Osteoblast (primary cell): ENCODE measurements around the gene PPARD. TPM values are rescaled to one million over a fixed set of nuclear protein-coding genes. Genes with fewer than 3 reads are reported as not detected.

ENCODE experiments used
- DNase-seq: peaks from one replicate; pipeline ENCODE4 v3.0.0; 2011; ENCODE audit warnings: low spot score, mixed read lengths; ENCODE audit not compliant: insufficient read length; ENCODE audit errors: missing footprints
- H2AFZ ChIP-seq: 2 replicates; pipeline ENCODE4 v1.6.0; 2011; ENCODE audit warnings: mild to moderate bottlenecking, low read length
- H3K27ac ChIP-seq: 2 replicates; pipeline ENCODE4 v1.5.1; 2011; ENCODE audit warnings: mild to moderate bottlenecking, low read depth, low read length, moderate library complexity
- H3K27me3 ChIP-seq: 2 replicates; pipeline ENCODE4 v1.6.0; 2012; ENCODE audit warnings: mild to moderate bottlenecking, control low read depth, inconsistent platforms, low read length, moderate library complexity; ENCODE audit not compliant: insufficient read depth
- H3K36me3 ChIP-seq: 2 replicates; pipeline ENCODE4 v1.5.1; 2011; ENCODE audit warnings: mild to moderate bottlenecking, low read length, control low read depth, moderate library complexity; ENCODE audit not compliant: insufficient read depth
- H3K4me1 ChIP-seq: 2 replicates; pipeline ENCODE4 v1.5.1; 2011; ENCODE audit warnings: mild to moderate bottlenecking, low read length, control low read depth, moderate library complexity; ENCODE audit not compliant: insufficient read depth
- H3K4me2 ChIP-seq: 2 replicates; pipeline ENCODE4 v1.6.0; 2011; ENCODE audit warnings: mild to moderate bottlenecking, low read length; ENCODE audit not compliant: insufficient read depth
- H3K4me3 ChIP-seq: fragments of 200-600 bp; sonication (generic); 3 replicates; pipeline ENCODE4 v1.5.1; 2012; ENCODE audit warnings: mild to moderate bottlenecking, low read length, inconsistent platforms; ENCODE audit not compliant: insufficient read depth
- H3K79me2 ChIP-seq: 2 replicates; pipeline ENCODE4 v1.6.0; 2012; ENCODE audit warnings: mild to moderate bottlenecking, low read length, control low read depth, inconsistent platforms; ENCODE audit not compliant: insufficient read depth
- H3K9me3 ChIP-seq: 2 replicates; pipeline ENCODE4 v1.5.1; 2011; ENCODE audit warnings: low read depth, low read length, control low read depth
- H4K20me1 ChIP-seq: 2 replicates; pipeline ENCODE4 v1.6.0; 2012; ENCODE audit warnings: mild to moderate bottlenecking, low read length, control low read depth; ENCODE audit not compliant: insufficient read depth
- total RNA-seq: library from RNA; depleted of rRNA; stranded (reverse); fragments of >200 nt; gene quantifications from 2 replicates; pipeline ENCODE4 v1.2.3, GENCODE V29; 2012
- TF ChIP-seq, protein P1 (sequence below): IDR thresholded peaks from 2 replicates; pipeline ENCODE4 v1.5.1; 2011; ENCODE audit warnings: mild to moderate bottlenecking, low read depth, low read length, moderate library complexity; ENCODE audit errors: extremely low read depth

The PPARD gene
- total RNA-seq, 1 donor, result 12.3 TPM

- peaks cover 54% of the 10 kb centered on the region for H3K36me3 ChIP-seq
- H3K4me1 ChIP-seq, result no peaks in the 10 kb centered on the region
- H3K27me3 ChIP-seq, result no peaks in the 10 kb centered on the region
- TF ChIP-seq, protein P1, sequence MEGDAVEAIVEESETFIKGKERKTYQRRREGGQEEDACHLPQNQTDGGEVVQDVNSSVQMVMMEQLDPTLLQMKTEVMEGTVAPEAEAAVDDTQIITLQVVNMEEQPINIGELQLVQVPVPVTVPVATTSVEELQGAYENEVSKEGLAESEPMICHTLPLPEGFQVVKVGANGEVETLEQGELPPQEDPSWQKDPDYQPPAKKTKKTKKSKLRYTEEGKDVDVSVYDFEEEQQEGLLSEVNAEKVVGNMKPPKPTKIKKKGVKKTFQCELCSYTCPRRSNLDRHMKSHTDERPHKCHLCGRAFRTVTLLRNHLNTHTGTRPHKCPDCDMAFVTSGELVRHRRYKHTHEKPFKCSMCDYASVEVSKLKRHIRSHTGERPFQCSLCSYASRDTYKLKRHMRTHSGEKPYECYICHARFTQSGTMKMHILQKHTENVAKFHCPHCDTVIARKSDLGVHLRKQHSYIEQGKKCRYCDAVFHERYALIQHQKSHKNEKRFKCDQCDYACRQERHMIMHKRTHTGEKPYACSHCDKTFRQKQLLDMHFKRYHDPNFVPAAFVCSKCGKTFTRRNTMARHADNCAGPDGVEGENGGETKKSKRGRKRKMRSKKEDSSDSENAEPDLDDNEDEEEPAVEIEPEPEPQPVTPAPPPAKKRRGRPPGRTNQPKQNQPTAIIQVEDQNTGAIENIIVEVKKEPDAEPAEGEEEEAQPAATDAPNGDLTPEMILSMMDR, result no peak
- no peaks in the 10 kb centered on the region for H3K79me2 ChIP-seq
- H3K9me3 ChIP-seq, result no peaks in the 10 kb centered on the region
- no peak overlapping the region for H3K4me2 ChIP-seq
- no peak overlapping the region for H2AFZ ChIP-seq
- H3K4me3 ChIP-seq, result no peak overlapping the region
- no peaks in the 10 kb centered on the region for H4K20me1 ChIP-seq
- no peak overlapping the region for H3K27ac ChIP-seq
- peak; percentile 81 for DNase-seq
These were observed 46.6 kb upstream of the PPARD start for GRCh38 chr6:35295521-35296315.

- no peak overlapping the region for H3K4me2 ChIP-seq
These were observed 45.3 kb upstream of the PPARD start for GRCh38 chr6:35296931-35297600.

GRCh38 chr6:35297601-35298481 lies 44.5 kb upstream of the PPARD start, which contains the start of gene DEF6:
Gene DEF6 (plus strand): TSS chr6:35297818. CDS start chr6:35297857, 39 bp downstream.
- Histone ChIP-seq H4K20me1 (no peaks in the 10 kb centered on the region), H3K4me1 (no peaks in the 10 kb centered on the region), H3K36me3 (peaks cover 40% of the 10 kb centered on the region), H3K27ac (no peak within 1 kb of the TSS), H2AFZ (no peak within 1 kb of the TSS), H3K4me2 (no peak within 1 kb of the TSS), H3K27me3 (no peaks in the 10 kb centered on the region), H3K9me3 (no peaks in the 10 kb centered on the region), H3K4me3 (no peak within 1 kb of the TSS), H3K79me2 (no peaks in the 10 kb centered on the region)
- TF ChIP-seq, protein P1, result peak; percentile 28
- DNase-seq, result no peak

More at GRCh38 chr6:35296931-35297600, 45.3 kb upstream of the PPARD start:
- TF ChIP-seq, protein P1, result no peak
- H3K27ac ChIP-seq, result no peak overlapping the region
- H3K9me3 ChIP-seq, result no peaks in the 10 kb centered on the region
- no peak overlapping the region for H3K4me3 ChIP-seq
- H3K79me2 ChIP-seq, result no peaks in the 10 kb centered on the region
- no peaks in the 10 kb centered on the region for H3K27me3 ChIP-seq
- H3K4me1 ChIP-seq, result no peaks in the 10 kb centered on the region
- no peaks in the 10 kb centered on the region for H4K20me1 ChIP-seq
- peaks cover 41% of the 10 kb centered on the region for H3K36me3 ChIP-seq
- no peak overlapping the region for H2AFZ ChIP-seq
- no peak for DNase-seq
